Measurements from ENCODE around the gene UBE2D4. TPM values are rescaled to one million over a fixed set of nuclear protein-coding genes. Genes with fewer than 3 reads are reported as not detected.

Gene UBE2D4
- total RNA-seq, 1 experiment from 2014 or later, result 6.4 TPM

DNA sequence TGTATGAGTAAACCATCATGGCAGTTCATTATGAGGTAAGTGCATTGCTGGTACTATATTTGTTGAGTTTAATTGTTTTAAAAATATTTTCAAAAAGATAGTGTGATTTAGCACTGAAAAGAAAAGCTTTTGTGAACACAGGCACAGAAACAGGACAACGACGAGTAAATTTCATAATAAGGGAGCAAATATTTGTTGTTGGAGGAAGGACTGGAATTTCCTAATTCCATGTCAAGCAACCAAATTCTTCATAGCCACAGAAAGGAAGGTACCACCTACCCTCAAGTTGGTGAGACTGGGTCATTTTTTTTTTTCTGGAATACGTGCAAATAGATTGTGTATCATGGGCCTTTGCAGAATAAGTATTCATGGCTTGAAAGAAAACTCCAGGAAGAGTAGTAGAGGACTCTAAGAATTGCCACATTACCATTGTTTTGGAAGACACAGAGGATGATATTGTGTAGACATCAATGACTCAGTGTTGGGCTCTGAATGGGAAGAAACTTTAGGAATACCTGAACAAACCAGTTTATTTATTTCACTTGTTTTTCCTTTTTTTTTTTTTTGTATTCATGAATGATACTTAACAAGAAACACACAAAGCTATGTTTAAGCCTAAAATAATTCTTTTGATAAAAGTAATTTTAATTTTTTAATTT, 7.8 kb downstream of the UBE2D4 start:
- Histone ChIP-seq H3T11ph (ENCODE audit: low read length) (no peak overlapping the region), H3K14ac (ENCODE audit: insufficient read depth, low read length) (no peak overlapping the region), H3K23me2 (ENCODE audit: insufficient read length, low read depth, low read length, poor library complexity, severe bottlenecking) (no peaks in the 10 kb centered on the region), H3K9me3 (ENCODE audit: control insufficient read depth, low read depth, low read length) (no peaks in the 10 kb centered on the region), H3K79me2 (ENCODE audit: insufficient read depth, low read length) (no peaks in the 10 kb centered on the region), H2BK120ac (ENCODE audit: low read depth, low read length, poor library complexity, severe bottlenecking) (no peak overlapping the region), H2BK12ac (ENCODE audit: insufficient read length, low read depth, low read length) (no peak overlapping the region), H3K18ac (ENCODE audit: insufficient read length, low read depth, low read length) (no peak overlapping the region), H2BK20ac (ENCODE audit: low read depth, low read length, poor library complexity, severe bottlenecking) (no peak overlapping the region), H4K91ac (ENCODE audit: insufficient read length, low read depth, low read length) (no peak overlapping the region), H2AK5ac (ENCODE audit: insufficient read length, low read length) (no peak overlapping the region), H3K79me1 (ENCODE audit: insufficient read depth, low read depth, low read length, poor library complexity, severe bottlenecking) (no peaks in the 10 kb centered on the region), H2AFZ (ENCODE audit: low read length) (no peak overlapping the region), H4K8ac (replicated peaks; ENCODE audit: insufficient read length, low read depth, low read length) (no peak overlapping the region), H3K4me1 (ENCODE audit: insufficient read depth, low read length) (no peaks in the 10 kb centered on the region), H3K56ac (ENCODE audit: insufficient read length, low read depth, low read length) (no peak overlapping the region), H3K9ac (ENCODE audit: extremely low read depth, insufficient read length, low read length) (no peak overlapping the region), H4K5ac (ENCODE audit: insufficient read length, low read depth, low read length) (no peak overlapping the region), H3K27me3 (ENCODE audit: insufficient read depth, low read length) (no peaks in the 10 kb centered on the region), H4K20me1 (ENCODE audit: control insufficient read depth, insufficient read depth, insufficient read length) (no peaks in the 10 kb centered on the region), H2BK15ac (ENCODE audit: low read depth, low read length) (no peak overlapping the region), H3K27ac (ENCODE audit: insufficient read length, low read depth, low read length) (no peak overlapping the region), H3K4me2 (ENCODE audit: insufficient read depth, insufficient read length, low read length) (no peak overlapping the region), H3K23ac (ENCODE audit: insufficient read length, low read depth, low read length) (no peak overlapping the region), H2BK5ac (ENCODE audit: insufficient read length, low read length) (no peak overlapping the region), H3K4ac (ENCODE audit: low read depth, low read length) (no peak overlapping the region)
- Mint-ChIP-seq H3K27me3 (ENCODE audit: low read depth) (peaks cover 3% of the 10 kb centered on the region), H3K27ac (no peak overlapping the region), H3K9me3 (no peaks in the 10 kb centered on the region), H3K4me3 (no peak overlapping the region), H3K4me1 (peaks cover 4 to 5% of the 10 kb centered on the region in 2 experiments; a peak in 2 of 4 replicates), H3K36me3 (ENCODE audit: insufficient read depth in 1 of 3, low read depth in 3 of 3) (no peaks in the 10 kb centered on the region)
- TF ChIP-seq, protein P1, sequence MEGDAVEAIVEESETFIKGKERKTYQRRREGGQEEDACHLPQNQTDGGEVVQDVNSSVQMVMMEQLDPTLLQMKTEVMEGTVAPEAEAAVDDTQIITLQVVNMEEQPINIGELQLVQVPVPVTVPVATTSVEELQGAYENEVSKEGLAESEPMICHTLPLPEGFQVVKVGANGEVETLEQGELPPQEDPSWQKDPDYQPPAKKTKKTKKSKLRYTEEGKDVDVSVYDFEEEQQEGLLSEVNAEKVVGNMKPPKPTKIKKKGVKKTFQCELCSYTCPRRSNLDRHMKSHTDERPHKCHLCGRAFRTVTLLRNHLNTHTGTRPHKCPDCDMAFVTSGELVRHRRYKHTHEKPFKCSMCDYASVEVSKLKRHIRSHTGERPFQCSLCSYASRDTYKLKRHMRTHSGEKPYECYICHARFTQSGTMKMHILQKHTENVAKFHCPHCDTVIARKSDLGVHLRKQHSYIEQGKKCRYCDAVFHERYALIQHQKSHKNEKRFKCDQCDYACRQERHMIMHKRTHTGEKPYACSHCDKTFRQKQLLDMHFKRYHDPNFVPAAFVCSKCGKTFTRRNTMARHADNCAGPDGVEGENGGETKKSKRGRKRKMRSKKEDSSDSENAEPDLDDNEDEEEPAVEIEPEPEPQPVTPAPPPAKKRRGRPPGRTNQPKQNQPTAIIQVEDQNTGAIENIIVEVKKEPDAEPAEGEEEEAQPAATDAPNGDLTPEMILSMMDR (conservative IDR thresholded peaks at IDR 0.05), result no peak
- no peak for DNase-seq
- no CpG with 5 or more reads among the region's 3 CpGs for WGBS (ENCODE audit: extremely low coverage, insufficient read length, low lambda C conversion rate)
